Measurements from ENCODE around the gene AVP. TPM values are rescaled to one million over a fixed set of nuclear protein-coding genes. Genes with fewer than 3 reads are reported as not detected.

Gene AVP
- total and polyA plus RNA-seq, 9 of the 15 experiments (the other 6 are each of a cell fraction or from before 2014, with no cell fraction given), result not detected

GRCh38 chr20:3045816-3046676 is 38.5 kb downstream of the AVP start, which contains the start of gene MRPS26 (continued):
- TF ChIP-seq ZNF644 (tag; IDR thresholded peaks at IDR 0.05; ENCODE audit: low read depth) (no peak), ZBTB2 (IDR thresholded peaks at IDR 0.05) (peak; percentile 15; the same call in 1 of the 2 replicates), ZNF75A (CRISPR knock-in tag; IDR thresholded peaks at IDR 0.05) (no peak), ADNP (tag; IDR thresholded peaks at IDR 0.05) (no peak), RBM25 (IDR thresholded peaks at IDR 0.05; ENCODE audit: low read depth, low read length, severe bottlenecking) (no peak), DLX4 (CRISPR knock-in tag; IDR thresholded peaks at IDR 0.05) (no peak), RFX1 (IDR thresholded peaks at IDR 0.05) (no peak), WHSC1 (IDR thresholded peaks at IDR 0.05; ENCODE audit: low read length) (no peak), RERE (CRISPR knock-in tag; IDR thresholded peaks at IDR 0.05; ENCODE audit: borderline replicate concordance) (no peak), ATF6 (CRISPR knock-in tag; IDR thresholded peaks at IDR 0.05) (no peak), FOXO4 (CRISPR knock-in tag; IDR thresholded peaks at IDR 0.05) (no peak), HMG20A (CRISPR knock-in tag; conservative IDR thresholded peaks at IDR 0.05) (no peak), ZNF449 (CRISPR knock-in tag; IDR thresholded peaks at IDR 0.05) (no peak), ZNF699 (CRISPR knock-in tag; IDR thresholded peaks at IDR 0.05; ENCODE audit: insufficient replicate concordance) (no peak)

Data from K562 (cell line).